GM18867 (cell line): ENCODE data around the gene RNF34.
"Not testable (repeated sequence)": the region's sequence is repeated elsewhere in the genome, so short reads cannot be mapped to it uniquely, and the experiment has no call there.

Source experiments
- ATAC-seq: cut with Tn5 transposase; IDR thresholded peaks from one replicate; pipeline ENCODE4 v1.9.1; 2021; ENCODE audit warnings: mild to moderate bottlenecking, moderate library complexity; ENCODE audit not compliant: unreplicated experiment

The RNF34 gene, protein sequence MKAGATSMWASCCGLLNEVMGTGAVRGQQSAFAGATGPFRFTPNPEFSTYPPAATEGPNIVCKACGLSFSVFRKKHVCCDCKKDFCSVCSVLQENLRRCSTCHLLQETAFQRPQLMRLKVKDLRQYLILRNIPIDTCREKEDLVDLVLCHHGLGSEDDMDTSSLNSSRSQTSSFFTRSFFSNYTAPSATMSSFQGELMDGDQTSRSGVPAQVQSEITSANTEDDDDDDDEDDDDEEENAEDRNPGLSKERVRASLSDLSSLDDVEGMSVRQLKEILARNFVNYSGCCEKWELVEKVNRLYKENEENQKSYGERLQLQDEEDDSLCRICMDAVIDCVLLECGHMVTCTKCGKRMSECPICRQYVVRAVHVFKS

GRCh38 chr12:121399391-121400331 lies at the start of gene RNF34:
Gene RNF34, plus strand, starts transcription at chr12:121400118. Its CDS starts 95 bp downstream, at chr12:121400213.
- peak; percentile 91 for ATAC-seq

GRCh38 chr12:121351820-121352681 lies 47.9 kb upstream of the RNF34 start, which contains the start of gene ANAPC5:
Gene ANAPC5, minus strand, starts transcription at chr12:121352411. Its CDS starts 71 bp downstream, at chr12:121352340.
- peak; percentile 98 for ATAC-seq

GRCh38 chr12:121352682-121353018 lies 47.3 kb upstream of the RNF34 start:
- ATAC-seq, result no peak

DNA sequence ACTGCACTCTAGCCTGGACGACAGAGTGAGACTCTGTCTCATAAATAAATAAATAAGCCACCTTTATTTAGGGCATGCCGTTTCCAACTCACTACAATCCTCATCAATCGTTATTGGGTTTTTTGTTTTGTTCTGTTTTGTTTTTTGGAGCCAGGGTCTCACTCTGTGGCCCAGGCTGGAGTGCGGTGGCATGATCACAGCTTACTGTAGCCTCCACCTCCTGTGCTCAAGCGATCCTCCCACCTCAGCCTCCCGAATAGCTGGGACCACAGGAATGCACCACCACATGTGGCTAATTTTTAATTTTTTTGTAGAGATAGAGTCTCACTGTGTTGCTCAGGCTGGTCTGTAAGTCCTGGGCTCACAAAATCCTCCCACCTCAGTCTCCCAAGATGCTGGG lies 44.1 kb upstream of the RNF34 start:
- ATAC-seq, result no peak

- ATAC-seq, result no peak
Measured at GRCh38 chr12:121356657-121357056, 43.3 kb upstream of the RNF34 start.

GRCh38 chr12:121357331-121357730 lies 42.6 kb upstream of the RNF34 start:
- ATAC-seq, result no peak

GRCh38 chr12:121358073-121358472 lies 41.8 kb upstream of the RNF34 start:
- no peak for ATAC-seq

DNA sequence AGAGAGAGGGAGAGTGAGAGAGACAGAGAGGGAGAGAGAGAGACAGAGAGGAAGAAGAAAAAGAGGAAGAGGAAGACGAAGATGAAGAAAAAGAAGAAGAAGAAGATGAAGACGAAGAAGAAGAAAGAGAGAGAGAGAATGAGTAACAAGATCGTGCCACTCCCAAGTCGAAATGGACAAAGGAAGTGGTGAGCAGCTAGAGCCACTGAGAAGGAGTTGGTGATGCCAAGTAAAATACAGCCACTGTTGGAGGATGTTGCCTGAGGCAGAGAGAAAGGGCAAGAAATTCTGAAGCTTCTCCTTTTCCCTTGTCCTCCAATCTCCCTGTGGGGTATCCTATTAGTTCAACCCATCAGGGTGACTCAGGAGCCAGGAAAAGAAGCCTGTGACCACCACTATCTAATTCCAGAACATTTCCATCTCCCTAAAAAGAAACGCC lies 35.2 kb upstream of the RNF34 start:
- no peak for ATAC-seq

- no peak for ATAC-seq
Measured at GRCh38 chr12:121365416-121366062, 34.4 kb upstream of the RNF34 start.

GRCh38 chr12:121366063-121366459 lies 33.9 kb upstream of the RNF34 start:
- no peak for ATAC-seq

GRCh38 chr12:121371404-121371803 lies 28.5 kb upstream of the RNF34 start:
- ATAC-seq, result no peak

GRCh38 chr12:121373755-121374154 lies 26.2 kb upstream of the RNF34 start:
- no peak for ATAC-seq

GRCh38 chr12:121374336-121374735 lies 25.6 kb upstream of the RNF34 start:
- ATAC-seq, result not testable (repeated sequence)

- not testable (repeated sequence) for ATAC-seq
Measured at GRCh38 chr12:121374945-121375584, 24.9 kb upstream of the RNF34 start.

DNA sequence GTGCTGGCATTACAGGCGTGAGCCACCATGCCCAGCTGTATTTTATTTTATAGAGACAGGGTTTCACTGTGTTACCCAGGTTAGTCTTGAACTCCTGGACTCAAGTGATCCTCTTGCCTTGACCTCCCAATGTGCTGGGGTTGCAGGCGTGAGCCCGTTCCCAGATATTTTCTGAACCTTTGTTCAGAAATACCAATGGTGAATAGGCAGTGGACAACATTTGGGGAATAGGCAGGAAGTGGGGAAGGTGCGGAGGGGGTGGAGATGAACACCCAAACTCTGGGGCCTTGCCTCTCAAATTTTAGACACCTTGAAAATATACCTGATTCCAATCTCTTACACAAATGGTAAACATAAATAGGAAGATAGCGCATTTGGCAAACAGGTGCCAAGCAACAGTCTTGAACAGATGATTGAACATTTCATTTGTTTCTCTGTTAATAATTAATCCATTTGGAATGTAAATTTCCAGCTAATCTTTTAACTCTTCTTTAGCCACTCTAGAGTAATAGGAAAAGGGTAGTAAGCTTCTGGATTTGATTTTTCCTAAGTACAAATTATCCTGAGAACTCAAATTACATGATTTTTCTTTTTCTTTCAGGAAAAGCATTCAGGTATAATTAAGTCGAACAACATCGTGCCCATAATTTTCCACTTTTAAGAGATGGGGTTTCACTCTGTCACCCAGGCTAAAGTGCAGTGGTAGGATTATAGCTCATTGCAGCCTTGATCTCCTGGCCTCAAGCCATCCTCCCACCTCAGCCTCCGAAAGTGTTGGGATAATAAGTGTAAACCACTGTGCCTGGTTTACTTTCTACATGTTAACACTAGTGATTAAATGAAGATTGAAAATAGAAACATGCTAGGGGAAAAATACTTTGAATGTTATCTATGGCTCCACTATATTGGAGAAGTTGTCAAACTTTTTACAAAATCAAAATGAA lies 22.9 kb upstream of the RNF34 start:
- ATAC-seq, result no peak

DNA sequence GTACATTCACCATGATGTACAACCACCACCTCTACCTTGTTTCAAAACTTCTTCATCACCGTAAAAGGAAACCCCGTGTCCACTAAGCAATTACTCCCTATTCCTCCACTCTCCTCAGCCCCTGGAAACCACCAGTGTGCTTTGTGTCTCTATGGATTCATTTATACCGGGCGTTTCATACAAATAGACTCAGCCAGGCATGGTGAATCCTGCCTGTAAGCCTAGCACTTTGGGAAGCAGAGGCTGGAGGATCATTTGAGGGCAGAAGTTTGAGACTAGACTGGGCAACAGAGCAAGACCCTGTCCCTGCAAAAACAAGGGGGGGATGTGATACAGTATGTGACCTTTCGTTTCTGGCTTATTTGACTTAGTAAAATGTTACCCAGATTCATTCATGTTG lies 21.2 kb upstream of the RNF34 start:
- ATAC-seq, result no peak

DNA sequence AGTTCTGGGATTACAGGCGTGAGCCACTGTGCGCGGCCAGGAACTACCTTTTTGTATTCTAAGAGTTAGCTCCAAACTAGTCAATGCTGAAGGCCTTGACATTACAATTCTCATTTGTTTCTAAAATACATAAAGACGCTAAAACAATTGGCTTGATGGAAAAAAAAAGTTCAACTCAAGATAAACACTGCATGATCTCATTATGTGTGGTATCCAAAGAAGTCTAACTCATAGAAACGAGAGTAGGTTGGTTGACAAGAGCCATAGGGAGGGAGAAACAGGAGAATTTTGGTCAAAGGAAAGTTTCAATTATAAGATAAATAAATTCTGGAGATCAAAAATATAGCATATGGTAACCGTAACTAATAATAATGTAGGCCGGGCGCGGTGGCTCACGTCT lies 20.0 kb upstream of the RNF34 start:
- ATAC-seq, result no peak

- no peak for ATAC-seq
Measured at GRCh38 chr12:121383601-121384021, 16.3 kb upstream of the RNF34 start.

GRCh38 chr12:121384891-121385290 lies 15.0 kb upstream of the RNF34 start:
- not testable (repeated sequence) for ATAC-seq
